Hematopoietic multipotent progenitor cell treated with erythropoietin and hydrocortisone succinate and interleukin-3 and kit ligand, for 6 days (in vitro differentiated cells): ENCODE results near the gene OR10G8.
"Not testable (repeated sequence)": the region's sequence is repeated elsewhere in the genome, so short reads cannot be mapped to it uniquely, and the experiment has no call there.

ENCODE experiments used
- DNase-seq: peaks from one replicate; pipeline ENCODE4 v3.0.0-alpha.2; 2015

OR10G8 gene

GRCh38 chr11:124026498-124026897, at the start of gene OR10G8:
Gene OR10G8, plus strand, starts transcription at chr11:124026798. Its CDS starts 2,825 bp downstream, at chr11:124029623.
- DNase-seq, result no peak

GRCh38 chr11:123977731-123978347, 48.8 kb upstream of the OR10G8 start, which contains the start of gene OR10S1:
Gene OR10S1, minus strand, starts transcription at chr11:123977781. Its CDS starts 117 bp downstream, at chr11:123977664.
- no peak for DNase-seq

GRCh38 chr11:123979311-123979710, 47.3 kb upstream of the OR10G8 start:
- no peak for DNase-seq

- no peak for DNase-seq
Observed at GRCh38 chr11:123995119-123995518, 31.5 kb upstream of the OR10G8 start, which contains the start of gene OR10G6. Gene OR10G6, minus strand, starts transcription at chr11:123995161. Its CDS starts 0 bp downstream, at chr11:123995161.

- no peak for DNase-seq
Observed at GRCh38 chr11:124012697-124013096, 13.9 kb upstream of the OR10G8 start, which contains the start of gene OR10G4. Gene OR10G4, plus strand, starts transcription at chr11:124012997. Its CDS starts 2,578 bp downstream, at chr11:124015575.

GRCh38 chr11:124015837-124016236, 10.8 kb upstream of the OR10G8 start:
- not testable (repeated sequence) for DNase-seq

GRCh38 chr11:124036666-124037065, 10.1 kb downstream of the OR10G8 start:
- DNase-seq, result no peak

- DNase-seq, result no peak
Observed at GRCh38 chr11:124039557-124039956, 13.0 kb downstream of the OR10G8 start.

GRCh38 chr11:124041254-124041653, 14.7 kb downstream of the OR10G8 start, which contains the start of gene OR10G7:
Gene OR10G7, minus strand, starts transcription at chr11:124041325. Its CDS starts 2,324 bp downstream, at chr11:124039001.
- DNase-seq, result no peak

GRCh38 chr11:124043420-124043819, 16.8 kb downstream of the OR10G8 start:
- no peak for DNase-seq

GRCh38 chr11:124050748-124051147, 24.1 kb downstream of the OR10G8 start:
- DNase-seq, result no peak

- no peak for DNase-seq
Observed at GRCh38 chr11:124052966-124053365, 26.4 kb downstream of the OR10G8 start.

GRCh38 chr11:124068601-124069110, 42.1 kb downstream of the OR10G8 start:
- DNase-seq, result no peak

GRCh38 chr11:124069429-124070401, 43.1 kb downstream of the OR10G8 start:
- peak; percentile 91 for DNase-seq

- DNase-seq, result peak; percentile 81
Observed at GRCh38 chr11:124070915-124071622, 44.5 kb downstream of the OR10G8 start.

GRCh38 chr11:124071623-124071948, 45.0 kb downstream of the OR10G8 start:
- no peak for DNase-seq

- no peak for DNase-seq
Observed at GRCh38 chr11:124072147-124072546, 45.5 kb downstream of the OR10G8 start.

GRCh38 chr11:124074554-124074953, 48.0 kb downstream of the OR10G8 start:
- no peak for DNase-seq

- DNase-seq, result no peak
Observed at GRCh38 chr11:124075492-124075840, 48.9 kb downstream of the OR10G8 start.

GRCh38 chr11:124075841-124076651, 49.4 kb downstream of the OR10G8 start:
- peak; percentile 49 for DNase-seq

GRCh38 chr11:124077266-124077665, 50.7 kb downstream of the OR10G8 start:
- DNase-seq, result no peak

- DNase-seq, result no peak
Observed at GRCh38 chr11:124078591-124078990, 52.0 kb downstream of the OR10G8 start.
